GM21619 (cell line): ENCODE results near the gene PLOD2.

Experiments
- ATAC-seq: cut with Tn5 transposase; IDR thresholded peaks from one replicate; pipeline ENCODE4 v1.9.1; 2021; ENCODE audit not compliant: unreplicated experiment

The PLOD2 gene

DNA sequence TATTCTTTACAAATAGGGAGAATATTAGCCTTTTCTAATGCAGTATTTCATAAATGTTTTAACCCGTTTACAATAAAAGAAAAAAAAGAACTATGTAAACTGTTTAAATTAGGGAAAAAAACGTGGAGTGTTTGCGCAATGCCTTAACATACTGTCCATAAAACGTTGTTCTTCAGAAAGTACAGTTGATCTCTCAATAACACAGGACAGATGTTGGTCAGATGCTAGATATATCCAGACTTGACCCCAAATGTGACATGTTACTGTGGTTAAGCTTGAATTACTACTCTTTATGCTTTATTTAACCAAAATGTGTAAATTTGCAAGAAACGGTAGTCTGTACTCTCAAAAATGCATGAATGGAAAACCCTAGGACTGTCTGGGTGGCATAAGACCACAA, 110.3 kb downstream of the PLOD2 start:
- no peak for ATAC-seq

- no peak for ATAC-seq
Observed at GRCh38 chr3:146047485-146047884, 113.5 kb downstream of the PLOD2 start.

DNA sequence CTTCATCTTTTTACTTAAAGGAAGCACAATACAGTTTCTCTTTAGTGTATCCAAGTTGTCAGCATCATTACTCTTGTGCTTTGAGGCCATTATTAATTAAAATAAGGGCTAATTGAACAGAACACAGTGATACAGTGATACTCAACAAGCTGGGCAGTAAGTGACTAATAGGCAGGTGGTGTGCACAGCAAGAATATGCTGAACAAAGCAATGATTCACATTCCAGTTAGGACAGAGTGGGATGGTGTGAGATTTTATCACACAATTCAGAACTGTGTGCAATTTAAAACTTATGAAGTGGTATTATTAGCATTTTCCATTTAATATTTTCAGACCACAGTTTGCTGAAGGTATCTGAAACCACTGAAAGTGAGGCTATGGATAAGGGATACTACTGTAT, 116.9 kb downstream of the PLOD2 start:
- ATAC-seq = no peak

GRCh38 chr3:146040630-146041029, 120.4 kb downstream of the PLOD2 start:
- ATAC-seq = no peak

DNA sequence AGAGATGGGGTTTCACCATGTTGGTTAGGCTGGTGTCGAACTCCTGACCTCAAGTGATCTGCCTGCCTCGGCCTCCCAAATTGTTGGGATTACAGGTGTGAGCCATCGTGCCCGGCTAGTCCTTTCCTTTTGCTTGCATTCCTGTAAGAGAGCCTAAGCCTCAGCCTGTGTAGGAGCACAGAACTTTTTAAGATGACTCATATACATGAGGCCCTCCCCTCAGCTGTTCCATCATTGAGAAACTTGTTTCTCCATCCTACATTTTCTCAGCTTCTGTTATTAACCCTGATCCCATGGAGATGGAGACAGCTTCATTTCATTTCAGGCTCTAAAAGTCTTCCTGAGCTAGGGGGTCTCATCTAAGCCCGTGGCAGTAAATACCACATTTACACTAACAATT, 123.3 kb downstream of the PLOD2 start:
- no peak for ATAC-seq

DNA sequence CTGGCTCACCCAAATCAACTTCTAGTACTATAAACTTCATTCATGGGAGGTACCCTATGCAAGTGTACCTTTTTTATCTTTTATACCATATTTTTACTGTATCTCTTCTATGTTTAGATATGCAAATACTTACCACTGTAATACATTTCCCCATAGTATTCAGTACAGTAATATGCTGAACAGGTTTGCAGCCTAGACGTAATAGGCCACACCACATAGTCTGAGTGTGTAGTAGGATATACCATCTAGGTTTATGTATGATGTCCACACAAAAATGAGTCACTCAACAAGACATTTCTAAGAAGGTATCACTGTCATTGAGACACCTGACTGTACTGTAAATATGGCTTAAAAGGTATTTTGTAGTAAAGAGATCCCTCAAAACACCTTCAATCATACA, 124.7 kb downstream of the PLOD2 start:
- ATAC-seq = no peak

- no peak for ATAC-seq
Observed at GRCh38 chr3:146035366-146035765, 125.6 kb downstream of the PLOD2 start.

DNA sequence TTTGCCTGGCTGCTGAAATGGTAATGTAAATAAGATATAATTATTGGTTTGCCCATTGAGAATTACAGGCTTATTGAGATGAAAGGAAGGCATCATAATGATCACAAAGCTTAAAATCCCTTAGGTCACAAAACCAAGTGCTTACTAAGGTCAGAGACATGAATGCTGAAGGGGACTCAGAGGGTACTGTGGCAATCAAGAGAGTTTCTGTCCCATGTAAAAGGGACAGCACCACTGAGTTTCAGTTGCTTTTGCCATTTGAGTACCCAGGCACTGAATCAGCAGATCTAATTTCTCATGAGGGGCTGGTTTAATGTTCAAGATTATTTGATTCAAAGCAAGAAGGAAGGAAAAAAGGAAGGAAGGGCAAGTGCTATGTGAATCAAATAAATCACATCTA, 127.0 kb downstream of the PLOD2 start:
- ATAC-seq = no peak

- no peak for ATAC-seq
Observed at GRCh38 chr3:146026547-146026946, 134.4 kb downstream of the PLOD2 start.

- ATAC-seq = no peak
Observed at GRCh38 chr3:146024260-146024659, 136.7 kb downstream of the PLOD2 start.

DNA sequence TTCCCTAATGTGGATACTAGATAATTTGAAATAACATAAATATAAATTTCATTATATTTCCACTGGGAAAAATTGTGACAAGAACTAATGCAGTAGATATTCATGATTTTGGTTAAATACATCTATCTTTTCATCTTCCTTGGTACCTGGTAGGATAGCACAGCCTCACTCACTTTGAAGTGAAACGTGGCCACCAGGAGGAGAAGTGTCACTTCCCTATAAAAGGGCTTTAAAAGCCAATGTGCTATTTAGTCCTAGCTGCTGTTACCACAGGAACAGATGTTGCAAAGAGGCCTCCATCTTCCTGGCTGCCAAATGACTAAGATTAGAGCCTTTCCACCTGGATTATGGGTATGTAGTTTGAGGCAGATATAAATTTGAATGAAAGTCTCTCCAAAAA, 140.0 kb downstream of the PLOD2 start:
- no peak for ATAC-seq

- no peak for ATAC-seq
Observed at GRCh38 chr3:146019508-146019907, 141.5 kb downstream of the PLOD2 start.
